Fibroblast of skin of left biceps (primary cell): Measurements from ENCODE around the gene FNDC3B.

Source experiments
- DNase-seq, 2 experiments: peaks; one replicate each; pipeline ENCODE4 v3.0.0-alpha.2; 2013; ENCODE audit warnings: low read depth in 2 of 2

Gene FNDC3B

GRCh38 chr3:172285844-172286243 is 246.5 kb downstream of the FNDC3B start:
- DNase-seq = peak; percentile 61 to 69

- DNase-seq = no peak
Measured at GRCh38 chr3:172286548-172287148, 247.3 kb downstream of the FNDC3B start.

- DNase-seq = no peak
Measured at GRCh38 chr3:172287937-172288477, 248.6 kb downstream of the FNDC3B start.

GRCh38 chr3:172288651-172289050 is 249.3 kb downstream of the FNDC3B start:
- no peak for DNase-seq

GRCh38 chr3:172289583-172289982 is 250.2 kb downstream of the FNDC3B start:
- DNase-seq = no peak

DNA sequence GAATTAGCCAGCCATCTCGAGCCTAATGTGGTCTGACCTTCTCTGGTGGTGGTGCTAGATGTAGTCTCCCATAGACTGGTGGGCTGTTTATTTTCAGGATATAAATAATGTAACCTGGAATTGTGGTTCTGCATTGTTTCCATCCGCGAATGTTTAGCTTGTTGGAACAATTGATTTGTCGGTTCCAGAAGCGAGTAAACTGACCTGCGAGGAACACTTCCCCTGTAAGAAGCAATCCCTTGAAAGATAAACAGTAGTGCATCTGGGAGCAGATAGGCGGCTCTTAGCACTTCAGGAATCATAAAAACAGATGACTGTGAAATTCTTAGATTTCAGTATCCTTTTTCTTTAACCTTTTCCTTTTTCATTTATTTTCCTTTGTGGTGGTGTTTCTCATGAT is 251.1 kb downstream of the FNDC3B start:
- no peak for DNase-seq

- no peak for DNase-seq
Measured at GRCh38 chr3:172291650-172292049, 252.3 kb downstream of the FNDC3B start.

DNA sequence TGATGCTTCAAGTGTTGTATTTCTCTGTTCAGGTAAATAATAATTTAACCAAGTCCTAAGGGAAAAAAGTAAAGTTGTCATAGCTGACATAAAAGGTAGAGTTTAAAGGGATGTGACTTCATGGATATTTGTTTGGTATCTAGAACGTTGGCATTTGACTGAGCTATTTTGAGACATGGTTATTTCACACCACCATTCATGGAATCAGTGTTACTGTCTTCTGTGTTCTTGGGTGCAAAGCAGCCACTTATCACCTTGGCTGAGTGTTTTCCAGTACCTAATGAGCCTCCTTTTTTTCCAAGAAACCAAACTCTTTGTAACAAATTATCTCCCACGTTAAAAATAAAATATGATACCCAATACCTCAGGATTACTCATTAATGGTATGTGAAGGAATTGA is 253.0 kb downstream of the FNDC3B start:
- no peak for DNase-seq

DNA sequence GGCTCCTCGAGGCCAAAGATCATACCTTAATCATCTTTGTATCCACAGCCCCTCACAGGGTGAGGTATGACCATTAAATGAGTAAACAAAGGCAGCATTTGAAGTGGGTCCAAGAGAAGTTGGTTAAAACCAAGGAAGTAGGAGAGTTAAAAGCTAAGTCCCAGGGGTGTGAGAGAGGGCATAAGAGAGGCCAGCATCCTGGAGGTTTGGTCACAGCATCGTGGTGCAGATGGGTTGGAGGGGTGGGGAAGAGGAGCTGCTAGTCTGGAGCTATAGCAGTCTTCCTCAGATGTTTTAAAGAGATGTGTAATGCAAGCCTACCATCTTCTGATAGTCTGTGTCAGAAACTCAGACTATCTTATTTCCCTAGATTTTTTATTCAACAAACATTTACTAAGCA is 253.7 kb downstream of the FNDC3B start:
- DNase-seq = no peak

DNA sequence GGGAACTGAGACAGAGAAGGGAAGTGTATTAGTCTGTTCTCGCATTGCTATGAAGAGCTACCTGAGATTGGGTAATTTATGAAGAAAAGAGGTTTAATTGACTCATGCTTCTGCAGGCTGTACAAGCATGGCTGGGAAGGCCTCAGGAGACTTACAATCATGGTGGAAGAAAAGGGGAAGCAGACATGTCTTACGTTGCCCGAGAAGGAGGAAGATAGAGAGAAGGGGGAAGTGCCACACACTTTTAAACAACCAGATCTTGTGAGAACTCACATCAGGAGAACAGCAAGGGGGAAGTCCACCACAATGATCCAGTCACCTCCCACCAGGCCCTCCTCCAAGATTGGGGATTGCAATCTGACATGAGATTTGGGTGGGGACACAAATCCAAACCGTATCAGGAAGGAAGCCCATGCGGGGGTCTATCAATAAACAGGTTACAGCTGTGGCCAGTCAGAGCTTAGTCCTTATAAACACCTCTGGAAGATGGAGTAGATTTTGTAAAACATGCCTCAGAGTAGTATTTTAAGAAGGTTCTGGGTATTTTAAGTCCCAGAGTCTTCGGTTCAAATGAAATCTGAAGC is 254.9 kb downstream of the FNDC3B start:
- DNase-seq = no peak

- DNase-seq = no peak
Measured at GRCh38 chr3:172296248-172296974, 257.0 kb downstream of the FNDC3B start.

DNA sequence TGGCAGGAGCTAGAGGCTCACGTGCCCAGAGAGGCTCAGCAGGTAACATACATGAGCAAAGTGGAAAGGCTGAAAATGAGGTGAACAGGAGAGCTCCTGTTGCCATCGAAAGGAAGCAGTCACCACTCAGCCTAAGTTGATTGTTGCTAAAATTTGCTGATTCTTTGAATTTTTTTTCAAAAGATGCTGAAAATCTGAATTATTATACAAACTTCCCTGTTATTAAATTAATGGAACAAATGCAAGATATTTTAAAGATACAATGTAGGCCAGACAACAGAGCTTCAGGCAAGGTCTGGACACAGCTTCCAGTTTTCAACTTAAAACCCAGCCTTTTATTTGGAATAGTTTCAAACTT is 257.6 kb downstream of the FNDC3B start:
- no peak for DNase-seq

- no peak for DNase-seq
Measured at GRCh38 chr3:172298247-172298646, 258.9 kb downstream of the FNDC3B start.

DNA sequence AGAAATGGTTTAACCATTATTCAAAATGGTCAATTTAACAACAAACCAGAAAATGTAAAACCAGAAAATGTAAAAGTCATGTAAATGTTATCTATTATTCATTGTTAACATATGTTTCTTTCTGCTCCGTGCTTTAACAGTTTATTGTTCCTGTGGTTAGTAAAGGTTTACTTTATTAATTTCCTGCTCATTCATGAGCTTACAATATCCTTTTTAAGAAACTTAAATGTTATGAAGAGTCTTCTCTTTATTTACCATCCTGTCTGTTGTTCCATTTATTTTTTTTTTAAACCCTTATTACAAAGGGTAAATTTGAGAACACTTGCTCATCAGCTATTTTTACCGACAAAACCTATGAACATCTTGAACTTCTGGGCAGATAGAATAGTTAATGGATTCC is 260.8 kb downstream of the FNDC3B start:
- no peak for DNase-seq

DNA sequence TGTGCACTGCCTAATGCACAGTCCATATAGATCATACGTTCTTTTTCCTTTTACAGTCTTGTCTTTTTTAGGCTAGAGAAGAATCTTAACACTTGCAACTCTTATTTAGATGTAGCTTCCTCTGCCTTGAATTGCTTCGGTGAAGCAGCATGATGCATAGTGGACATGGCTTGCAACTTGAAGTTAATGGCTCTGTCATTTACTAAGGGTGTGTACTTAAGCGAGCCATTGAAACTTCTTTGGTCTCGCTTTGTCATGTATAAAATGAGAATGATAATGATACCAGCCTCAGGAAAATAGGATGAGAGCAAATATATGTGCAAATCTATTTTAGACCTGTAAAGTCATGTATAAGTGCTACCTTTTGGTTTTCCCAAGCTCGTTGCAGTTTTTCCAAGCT is 261.5 kb downstream of the FNDC3B start:
- DNase-seq = no peak

DNA sequence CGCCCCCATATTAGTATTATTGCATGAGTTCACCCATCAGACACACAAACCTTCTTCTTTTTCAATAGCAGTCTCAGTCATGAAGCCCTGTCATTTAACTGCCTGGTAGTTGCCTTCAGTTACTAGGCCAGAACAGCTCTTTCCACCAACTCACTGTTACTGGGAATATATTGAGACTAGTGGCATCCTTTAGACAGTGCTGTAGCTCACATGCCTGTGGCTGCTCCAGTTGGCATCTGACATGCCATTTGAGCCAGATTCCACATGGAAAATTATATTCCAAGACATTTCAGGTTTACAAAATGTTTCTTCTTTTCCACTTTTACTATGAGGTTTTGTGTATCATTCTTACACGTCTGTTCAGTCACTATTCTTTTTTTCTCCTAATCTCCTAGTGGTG is 262.8 kb downstream of the FNDC3B start:
- no peak for DNase-seq

GRCh38 chr3:172303181-172303580 is 263.8 kb downstream of the FNDC3B start:
- no peak for DNase-seq

DNA sequence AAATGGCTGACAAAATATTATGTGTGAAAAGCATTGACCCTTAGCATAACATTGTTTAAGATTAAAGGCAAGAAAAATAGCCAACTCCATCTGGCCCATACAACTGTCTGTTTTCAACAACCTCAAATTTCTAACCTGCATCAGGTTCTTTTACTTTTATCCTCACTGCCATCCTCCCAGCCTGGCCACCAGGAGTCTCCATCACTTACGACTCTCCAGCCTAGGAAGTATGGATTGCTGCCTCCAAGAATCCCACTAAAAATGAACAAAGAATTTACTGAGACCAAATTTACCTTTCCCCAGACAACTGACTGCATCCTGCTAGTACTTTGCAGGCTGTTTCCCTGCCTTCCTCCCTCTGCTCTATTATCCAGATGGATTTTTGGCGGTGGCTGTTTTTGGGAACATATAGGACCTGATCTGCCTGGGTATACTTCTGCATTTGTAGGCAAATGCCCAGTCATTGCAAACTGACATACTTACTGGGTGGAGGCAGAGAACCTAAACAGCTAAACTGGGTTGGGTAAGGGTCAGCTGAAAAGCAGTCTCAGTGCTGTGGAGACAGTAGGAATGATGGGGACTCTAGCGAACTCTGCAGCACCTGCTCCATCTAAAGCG is 264.7 kb downstream of the FNDC3B start:
- no peak for DNase-seq

GRCh38 chr3:172305552-172305951 is 266.2 kb downstream of the FNDC3B start:
- DNase-seq = no peak

DNA sequence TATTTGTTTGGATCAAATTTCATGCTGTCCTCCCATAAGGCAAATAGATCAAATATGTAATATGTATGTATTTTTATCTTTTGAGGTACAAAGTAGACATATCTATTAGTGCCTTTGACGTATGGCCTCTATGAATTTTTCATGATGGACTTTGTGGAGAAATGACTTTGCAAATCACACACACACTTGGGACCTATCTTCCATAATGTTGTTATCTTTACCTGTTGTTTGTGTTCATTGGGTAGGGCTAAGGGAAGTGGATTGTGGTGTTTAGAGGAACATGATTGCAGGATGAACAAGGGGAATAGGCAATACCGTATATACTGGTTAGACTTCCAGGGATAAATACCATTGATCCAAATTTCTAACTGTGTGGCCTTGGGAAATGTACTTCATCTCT is 266.6 kb downstream of the FNDC3B start:
- no peak for DNase-seq

- no peak for DNase-seq
Measured at GRCh38 chr3:172307141-172307560, 267.8 kb downstream of the FNDC3B start.

DNA sequence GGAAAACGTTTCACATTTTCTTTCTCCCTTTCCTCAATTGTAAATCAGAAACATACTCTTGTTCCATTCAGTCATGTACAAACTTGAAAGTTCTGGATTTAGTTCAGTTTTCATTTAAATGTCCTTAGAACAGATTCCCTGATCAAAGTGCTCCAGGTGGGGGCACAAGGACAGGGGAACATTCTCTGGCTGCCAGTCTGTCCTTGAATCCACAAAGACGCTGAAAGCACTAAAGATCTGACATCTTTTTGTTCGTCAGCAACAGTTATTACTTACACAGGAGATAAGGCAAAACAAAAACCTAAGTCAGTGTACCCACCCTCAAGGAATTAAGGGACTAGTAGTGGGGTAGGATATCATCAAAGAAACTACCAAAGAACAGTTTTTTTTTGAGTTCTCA is 269.7 kb downstream of the FNDC3B start:
- no peak for DNase-seq
